HepG2 (cell line): ENCODE measurements around the gene CCDC7. TPM values are rescaled to one million over a fixed set of nuclear protein-coding genes. Genes with fewer than 3 reads are reported as not detected.

ENCODE experiments used
- ATAC-seq: fragments of 200-7000 bp; cut with Tn5 transposase; 3 replicates; pipeline ENCODE4 v1.9.1; 2020; ENCODE audit warnings: mild to moderate bottlenecking, moderate library complexity
- BruUV-seq: library from RNA; stranded (reverse); fragments of 400-500 nt; replicated peaks from 2 replicates; lab custom pipeline; 2021; lab: Mats Ljungman, UMichigan
- CTCF ChIA-PET: fragments of 300-600 bp; formaldehyde crosslinking; extraction: SDS; loops from one replicate; lab custom pipeline; 2021; ENCODE audit warnings: low total read pairs, inconsistent platforms, low intra/inter-chr PET ratio; lab: Yijun Ruan, JAX
- POLR2A ChIA-PET: fragments of 350-600 bp; sonication (Branson Sonifier 250); formaldehyde crosslinking; loops from one replicate; lab custom pipeline; 2020; ENCODE audit warnings: antibody characterized with exemption, inconsistent platforms; lab: Yijun Ruan, JAX
- DNase-seq: peaks from one replicate; pipeline ENCODE4 v3.0.0-alpha.2; 2015; ENCODE audit warnings: low spot score
- FAIRE-seq: peaks from 3 replicates; lab custom pipeline; 2011; peaks lifted over from hg19 to GRCh38; lab: Jason Lieb, UNC
- H2AFZ ChIP-seq: one replicate; pipeline ENCODE4 v1.6.1; 2011; ENCODE audit warnings: low read length, inconsistent platforms
- H3K27ac ChIP-seq: fragments of 300-600 bp; 3 replicates; pipeline ENCODE4 v1.8.0; 2011; ENCODE audit warnings: mixed run types, mild to moderate bottlenecking, mixed read lengths, low read length, inconsistent platforms; ENCODE audit not compliant: insufficient read depth; ENCODE audit errors: extremely low read length
- H3K27me3 ChIP-seq, 2 experiments: fragments of 200-600 bp in 1 of 2; 2 replicates in 1 of 2; 3 replicates in 1 of 2; pipeline versions ENCODE4 v1.6.0 to v1.8.0; 2011; ENCODE audit warnings: low read length in 2 of 2, mild to moderate bottlenecking in 2 of 2, moderate library complexity in 2 of 2, inconsistent platforms in 1 of 2; ENCODE audit not compliant: insufficient read depth in 2 of 2, control insufficient read depth in 1 of 2
- H3K36me3 ChIP-seq, 2 experiments: fragments of 200-600 bp in 1 of 2; replicated peaks in 1 of 2; 2 replicates in 1 of 2; 3 replicates in 1 of 2; pipeline versions ENCODE4 v1.5.1 to v1.8.0; 2011; ENCODE audit warnings: low read length in 2 of 2, inconsistent platforms in 1 of 2; ENCODE audit not compliant: insufficient read depth in 2 of 2, control insufficient read depth in 1 of 2
- H3K4me1 ChIP-seq: 2 replicates; pipeline ENCODE4 v1.5.1; 2012; ENCODE audit warnings: low read length, inconsistent platforms; ENCODE audit not compliant: insufficient read depth
- H3K4me2 ChIP-seq: 2 replicates; pipeline ENCODE4 v1.6.0; 2011; ENCODE audit warnings: low read depth, low read length, inconsistent platforms
- H3K4me3 ChIP-seq, 3 experiments: fragments of 200-600 bp in 1 of 3; sonication (generic), shearing (Covaris generic) in 1 of 3; replicated peaks in 1 of 3; 2 replicates each; pipeline ENCODE4 v1.5.1; 2011 to 2016; ENCODE audit warnings: low read length in 3 of 3, inconsistent platforms in 2 of 3, low read depth in 2 of 3, mild to moderate bottlenecking in 2 of 3, control low read depth in 1 of 3, mixed read lengths in 1 of 3; ENCODE audit not compliant: insufficient read depth in 1 of 3
- H3K79me2 ChIP-seq: one replicate; pipeline ENCODE4 v1.6.1; 2011; ENCODE audit warnings: low read length, inconsistent platforms; ENCODE audit not compliant: insufficient read depth
- H3K9ac ChIP-seq: 2 replicates; pipeline ENCODE4 v1.6.0; 2011; ENCODE audit warnings: mild to moderate bottlenecking, low read depth, low read length, inconsistent platforms; ENCODE audit not compliant: insufficient read depth
- H3K9me3 ChIP-seq: 2 replicates; pipeline ENCODE4 v1.5.1; 2012; ENCODE audit warnings: mild to moderate bottlenecking, low read length
- H4K20me1 ChIP-seq: 2 replicates; pipeline ENCODE4 v1.6.0; 2011; ENCODE audit warnings: inconsistent platforms, mild to moderate bottlenecking, low read length, moderate library complexity; ENCODE audit not compliant: insufficient read depth
- ASH2L ChIP-seq: fragments of 300-600, 200-600 bp; sonication (generic); IDR thresholded peaks from 2 replicates; pipeline ENCODE4 v1.7.0; 2017; ENCODE audit warnings: low read depth, mild to moderate bottlenecking, moderate library complexity, mixed read lengths, low read length; ENCODE audit not compliant: insufficient read length
- HNRNPK ChIP-seq: fragments of 200-400 bp; formaldehyde crosslinking; IDR thresholded peaks from 2 replicates; pipeline ENCODE4 v1.6.1; 2018; ENCODE audit warnings: low read length, low read depth, moderate library complexity, mild to moderate bottlenecking; ENCODE audit not compliant: poor library complexity, severe bottlenecking
- NBN ChIP-seq: fragments of 450-650 bp; conservative IDR thresholded peaks from 2 replicates; pipeline ENCODE4 v1.6.1; 2017
- PCBP2 ChIP-seq: fragments of 200-400 bp; formaldehyde crosslinking; optimal IDR thresholded peaks from 2 replicates; pipeline ENCODE3; 2018; ENCODE audit warnings: low read length, low read depth; ENCODE audit not compliant: poor library complexity, severe bottlenecking
- ZBTB1 ChIP-seq: sonication (generic); formaldehyde crosslinking; IDR thresholded peaks from 2 replicates; pipeline ENCODE4 v1.4.0; 2020; ENCODE audit warnings: missing genetic modification reagents, borderline replicate concordance
- ZNF263 ChIP-seq: sonication (generic); formaldehyde crosslinking; IDR thresholded peaks from 2 replicates; pipeline ENCODE4 v1.4.0; 2020; ENCODE audit warnings: missing genetic modification reagents
- WGBS: methylation state at CpG from one replicate; pipeline ENCODE4 v1.1.6; 2017; ENCODE audit warnings: low lambda C conversion rate; 5-methylcytosine and 5-hydroxymethylcytosine counted together
- in situ Hi-C: cut with HindIII; loops from 2 replicates; pipeline ENCODE4 v1.10.0; 2017; ENCODE audit warnings: low pct_unique_long_range_greater_than_20kb; ENCODE audit not compliant: extremely low pct_ligation_motif_present
- intact Hi-C: fragments of 100-400 bp; cut with micrococcal nuclease; formaldehyde crosslinking; loops from one replicate; pipeline ENCODE4 v1.10.0; 2022; ENCODE audit not compliant: unreplicated experiment
- polyA plus RNA-seq, 8 experiments: library from polyadenylated mRNA; depleted of rRNA in 3 of 8; stranded (reverse) in 7 of 8; unstranded in 1 of 8; fragments of >200 nt; fragmentation: Illumina TruSeq in 4 of 8; extraction: Trizol in 4 of 8; gene quantifications; 2 replicates each; pipeline versions ENCODE4 v1.2.1 to v1.2.3, GENCODE V29; 2011 to 2016; ENCODE audit warnings: low read depth in 4 of 8, missing spikeins in 1 of 8, mixed read lengths in 1 of 8; ENCODE audit not compliant: insufficient read depth in 1 of 8
- total RNA-seq, 5 experiments: library from RNA; depleted of rRNA; stranded (reverse); fragments of >200 nt; fragmentation: Illumina TruSeq; extraction: Trizol; gene quantifications; 2 replicates each; pipeline ENCODE4 v1.2.3, GENCODE V29; 2016; ENCODE audit warnings: low read depth in 1 of 5

Gene CCDC7
- total and polyA plus RNA-seq, 2 of the 13 experiments (the other 11 are each of a cell fraction or from before 2014, with no cell fraction given), result 0.40 to 1.8 TPM

GRCh38 chr10:32446536-32447406 lies 831 bp downstream of the CCDC7 start:
- ChIA-PET CTCF (no interaction called here), POLR2A (interaction anchor here (1.7 to 2.3 kb wide), 2 partner anchors 12 to 32 kb away, joined by 6 to 9 read pairs; no protein-coding TSS in a partner anchor)
- DNase-seq, result no peak
- FAIRE-seq, result no peak
- intact Hi-C loops, result loop anchor here (5.0 kb wide), 1 partner anchor 69 kb away; no protein-coding TSS in a partner anchor
- peak overlapping the region; percentile 89 for H3K4me2 ChIP-seq
- no peak for TF ChIP-seq ZBTB1 (CRISPR knock-in tag)
- peak; percentile 52 for TF ChIP-seq PCBP2
- peak; percentile 82 for TF ChIP-seq HNRNPK
- 0 out of 2 replicates have a peak, but pooled peaks cover 5% of the 10 kb centered on the region for H3K9me3 ChIP-seq
- 10% methylated on average over 18 of the region's 18 CpGs for WGBS
- peak; percentile 7; the same call in 2 of the 3 replicates for ATAC-seq
- no peaks in the 10 kb centered on the region for H3K79me2 ChIP-seq
- in situ Hi-C loops, result no loop called here
- H3K36me3 ChIP-seq, result no peaks in the 10 kb centered on the region
- no peaks in the 10 kb centered on the region for H4K20me1 ChIP-seq
- peak overlapping the region; percentile 62 to 76 (median 75) for H3K4me3 ChIP-seq
- peaks cover 10% of the 10 kb centered on the region for H3K4me1 ChIP-seq
- peak overlapping the region; percentile 88 for H2AFZ ChIP-seq
- H3K27me3 ChIP-seq, result no peaks in the 10 kb centered on the region; a peak in 1 of 5 replicates
- BruUV-seq, result no TSS peak
- H3K9ac ChIP-seq, result peak overlapping the region; percentile 66
- peak overlapping the region; percentile 49 for H3K27ac ChIP-seq

DNA sequence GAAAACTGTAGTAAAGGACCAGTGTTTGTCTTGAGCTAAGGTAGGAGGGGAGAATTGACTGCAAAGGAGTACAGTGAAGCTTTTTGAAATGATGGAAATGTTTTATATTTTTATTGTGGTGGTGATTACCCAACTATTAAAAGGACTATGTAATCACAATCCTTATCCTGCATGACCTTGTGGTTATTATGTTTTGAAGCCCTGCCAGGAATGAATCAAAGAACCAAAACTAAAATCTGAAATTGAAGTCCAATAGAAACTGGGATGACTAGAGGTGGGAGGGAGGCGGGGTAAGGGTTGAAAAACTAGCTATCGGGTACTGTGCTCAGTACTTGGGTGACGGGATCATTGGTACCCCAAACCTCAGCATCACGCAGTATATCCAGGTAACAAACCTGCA lies 8.2 kb downstream of the CCDC7 start:
- H2AFZ ChIP-seq, result no peak overlapping the region
- H3K9me3 ChIP-seq, result no peaks in the 10 kb centered on the region
- no peaks in the 10 kb centered on the region for H3K79me2 ChIP-seq
- ChIA-PET CTCF (no interaction called here), POLR2A (no interaction called here)
- H3K27ac ChIP-seq, result no peak overlapping the region
- in situ Hi-C loops (no loop called here), intact Hi-C loops (no loop called here)
- H3K4me3 ChIP-seq, result no peak overlapping the region
- H3K36me3 ChIP-seq, result no peaks in the 10 kb centered on the region
- H3K4me1 ChIP-seq, result no peaks in the 10 kb centered on the region
- no peak for FAIRE-seq
- no peak overlapping the region for H3K4me2 ChIP-seq
- ATAC-seq, result no peak
- H4K20me1 ChIP-seq, result no peaks in the 10 kb centered on the region
- BruUV-seq, result no TSS peak
- 90% methylated on average over 4 of the region's 4 CpGs for WGBS
- no peak overlapping the region for H3K9ac ChIP-seq
- H3K27me3 ChIP-seq, result no peaks in the 10 kb centered on the region
- no peak for DNase-seq
- TF ChIP-seq ASH2L (no peak), NBN (no peak), ZNF263 (CRISPR knock-in tag) (no peak)
